HG02938 (cell line): ENCODE data around the gene ABCF1.

ENCODE experiments used
- ATAC-seq: cut with Tn5 transposase; IDR thresholded peaks from one replicate; pipeline ENCODE4 v1.9.1; 2021; ENCODE audit warnings: mild to moderate bottlenecking, moderate library complexity; ENCODE audit not compliant: unreplicated experiment

The ABCF1 gene

GRCh38 chr6:30599625-30600324 is 28.5 kb downstream of the ABCF1 start:
- no peak for ATAC-seq

- ATAC-seq = no peak
Measured at GRCh38 chr6:30600451-30600961, 29.3 kb downstream of the ABCF1 start.

GRCh38 chr6:30601436-30601814 is 30.2 kb downstream of the ABCF1 start:
- ATAC-seq = no peak

- ATAC-seq = no peak
Measured at GRCh38 chr6:30601815-30602641, 30.8 kb downstream of the ABCF1 start.

GRCh38 chr6:30603961-30604360 is 32.7 kb downstream of the ABCF1 start:
- ATAC-seq = no peak

- no peak for ATAC-seq
Measured at GRCh38 chr6:30610065-30610464, 38.8 kb downstream of the ABCF1 start.

GRCh38 chr6:30611150-30611855 is 40.1 kb downstream of the ABCF1 start:
- ATAC-seq = no peak

- ATAC-seq = no peak
Measured at GRCh38 chr6:30611856-30612194, 40.6 kb downstream of the ABCF1 start.

- ATAC-seq = no peak
Measured at GRCh38 chr6:30612213-30612612, 41.0 kb downstream of the ABCF1 start.

- no peak for ATAC-seq
Measured at GRCh38 chr6:30612687-30613248, 41.5 kb downstream of the ABCF1 start.

GRCh38 chr6:30613251-30614043 is 42.2 kb downstream of the ABCF1 start:
- no peak for ATAC-seq

- ATAC-seq = no peak
Measured at GRCh38 chr6:30614044-30614842, 43.0 kb downstream of the ABCF1 start.

- no peak for ATAC-seq
Measured at GRCh38 chr6:30614843-30615218, 43.6 kb downstream of the ABCF1 start.

- no peak for ATAC-seq
Measured at GRCh38 chr6:30615219-30615957, 44.1 kb downstream of the ABCF1 start.

- no peak for ATAC-seq
Measured at GRCh38 chr6:30615958-30616810, 44.9 kb downstream of the ABCF1 start.

GRCh38 chr6:30616811-30617564 is 45.7 kb downstream of the ABCF1 start, which contains the start of gene PPP1R10:
Gene PPP1R10 (minus strand): TSS chr6:30617243. CDS start chr6:30609944, 7,299 bp downstream.
- peak; percentile 78 for ATAC-seq

GRCh38 chr6:30617565-30618269 is 46.5 kb downstream of the ABCF1 start, which contains the start of gene MRPS18B:
Gene MRPS18B (plus strand): TSS chr6:30617840. CDS start chr6:30617866, 26 bp downstream.
- ATAC-seq = peak; percentile 75
